ENCODE measurements around the gene MANSC1.

MANSC1 gene

GRCh38 chr12:12358528-12358927, 8.5 kb upstream of the MANSC1 start:
- H3K36me3 ChIP-seq (replicated peaks) = no peaks in the 10 kb centered on the region
- in situ Hi-C loops (cut with HindIII; ENCODE audit: low pct_ligation_motif_present, low sequenced_read_pairs) = no loop called here
- H3K27ac ChIP-seq = no peak overlapping the region
- TF ChIP-seq CTCF (IDR thresholded peaks at IDR 0.05; ENCODE audit: low read depth, low read length, missing control alignments) = no peak
- no peak overlapping the region for H3K4me3 ChIP-seq (ENCODE audit: low read depth, low read length)
- H3K27me3 ChIP-seq (replicated peaks) = no peaks in the 10 kb centered on the region
- no peak for DNase-seq

GRCh38 chr12:12357719-12358461, 7.8 kb upstream of the MANSC1 start:
- TF ChIP-seq CTCF (IDR thresholded peaks at IDR 0.05; ENCODE audit: low read depth, low read length, missing control alignments) = no peak
- Histone ChIP-seq H3K36me3 (replicated peaks) (no peaks in the 10 kb centered on the region), H3K27ac (peak overlapping the region; percentile 53), H3K27me3 (replicated peaks) (no peaks in the 10 kb centered on the region), H3K4me3 (ENCODE audit: low read depth, low read length) (peak overlapping the region; percentile 90)
- in situ Hi-C loops (cut with HindIII; ENCODE audit: low pct_ligation_motif_present, low sequenced_read_pairs) = no loop called here
- no peak for DNase-seq

- no peaks in the 10 kb centered on the region for H3K27me3 ChIP-seq (replicated peaks)
- DNase-seq = peak; percentile 87
- H3K27ac ChIP-seq = peak within 1 kb of the TSS; percentile 53
- in situ Hi-C loops (cut with HindIII; ENCODE audit: low pct_ligation_motif_present, low sequenced_read_pairs) = no loop called here
- H3K4me3 ChIP-seq (ENCODE audit: low read depth, low read length) = peak within 1 kb of the TSS; percentile 90
- peak; percentile 30 for TF ChIP-seq CTCF (IDR thresholded peaks at IDR 0.05; ENCODE audit: low read depth, low read length, missing control alignments)
- H3K36me3 ChIP-seq (replicated peaks) = no peaks in the 10 kb centered on the region
These were observed 7.1 kb upstream of the MANSC1 start, which contains the start of gene BORCS5 for GRCh38 chr12:12356896-12357718. BORCS5 (plus strand) TSS chr12:12357078; CDS start chr12:12357452, 374 bp downstream.

GRCh38 chr12:12356467-12356895, 6.4 kb upstream of the MANSC1 start:
- DNase-seq = no peak
- H3K27me3 ChIP-seq (replicated peaks) = no peaks in the 10 kb centered on the region
- peak overlapping the region; percentile 90 for H3K4me3 ChIP-seq (ENCODE audit: low read depth, low read length)
- TF ChIP-seq CTCF (IDR thresholded peaks at IDR 0.05; ENCODE audit: low read depth, low read length, missing control alignments) = no peak
- in situ Hi-C loops (cut with HindIII; ENCODE audit: low pct_ligation_motif_present, low sequenced_read_pairs) = no loop called here
- peak overlapping the region; percentile 53 for H3K27ac ChIP-seq
- no peaks in the 10 kb centered on the region for H3K36me3 ChIP-seq (replicated peaks)

GRCh38 chr12:12353807-12354206, 3.8 kb upstream of the MANSC1 start:
- H3K27ac ChIP-seq = no peak overlapping the region
- H3K27me3 ChIP-seq (replicated peaks) = no peaks in the 10 kb centered on the region
- H3K36me3 ChIP-seq (replicated peaks) = no peaks in the 10 kb centered on the region
- in situ Hi-C loops (cut with HindIII; ENCODE audit: low pct_ligation_motif_present, low sequenced_read_pairs) = no loop called here
- H3K4me3 ChIP-seq (ENCODE audit: low read depth, low read length) = no peak overlapping the region
- DNase-seq = no peak
- TF ChIP-seq CTCF (IDR thresholded peaks at IDR 0.05; ENCODE audit: low read depth, low read length, missing control alignments) = no peak

Measured in brain microvascular endothelial cell (primary cell).